Measurements from ENCODE around the gene C16orf89. TPM values are rescaled to one million over a fixed set of nuclear protein-coding genes. Genes with fewer than 3 reads are reported as not detected.

C16orf89 gene
- total and polyA plus RNA-seq, 2 experiments from 2014 or later, result 2.8 to 4.4 TPM

GRCh38 chr16:5002699-5003143, 63.0 kb downstream of the C16orf89 start:
- DNase-seq (ENCODE audit: low spot score) (no peak), ATAC-seq (no peak)
- Histone ChIP-seq H3K4me1 (ENCODE audit: insufficient read depth) (no peaks in the 10 kb centered on the region), H3K27ac (ENCODE audit: low read depth) (no peak overlapping the region), H3K27me3 (ENCODE audit: insufficient read depth) (no peaks in the 10 kb centered on the region), H3K4me2 (no peak overlapping the region), H3K9me2 (ENCODE audit: insufficient read depth) (no peaks in the 10 kb centered on the region), H3K4me3 (no peak overlapping the region), H3K79me2 (replicated peaks; ENCODE audit: insufficient read depth) (no peaks in the 10 kb centered on the region), H3K36me3 (ENCODE audit: insufficient read depth) (no peaks in the 10 kb centered on the region), H4K20me1 (replicated peaks; ENCODE audit: insufficient read depth) (0 out of 2 replicates have a peak, but pooled peaks cover 3% of the 10 kb centered on the region), H3F3A (replicated peaks; ENCODE audit: low read depth) (no peaks in the 10 kb centered on the region), H2AFZ (no peak overlapping the region)
- H3K4me1 Mint-ChIP-seq, result no peaks in the 10 kb centered on the region
- H3K9me3 Mint-ChIP-seq, result no peaks in the 10 kb centered on the region
- H3K27ac Mint-ChIP-seq, result no peak overlapping the region
- H3K27me3 Mint-ChIP-seq (ENCODE audit: insufficient read depth, low read depth, poor library complexity), result peaks cover 5% of the 10 kb centered on the region
- H3K36me3 Mint-ChIP-seq (ENCODE audit: low read depth), result peaks cover 4% of the 10 kb centered on the region; the same call in 1 of the 3 replicates
- no peak overlapping the region for H3K4me3 Mint-ChIP-seq
- TF ChIP-seq, protein P1, sequence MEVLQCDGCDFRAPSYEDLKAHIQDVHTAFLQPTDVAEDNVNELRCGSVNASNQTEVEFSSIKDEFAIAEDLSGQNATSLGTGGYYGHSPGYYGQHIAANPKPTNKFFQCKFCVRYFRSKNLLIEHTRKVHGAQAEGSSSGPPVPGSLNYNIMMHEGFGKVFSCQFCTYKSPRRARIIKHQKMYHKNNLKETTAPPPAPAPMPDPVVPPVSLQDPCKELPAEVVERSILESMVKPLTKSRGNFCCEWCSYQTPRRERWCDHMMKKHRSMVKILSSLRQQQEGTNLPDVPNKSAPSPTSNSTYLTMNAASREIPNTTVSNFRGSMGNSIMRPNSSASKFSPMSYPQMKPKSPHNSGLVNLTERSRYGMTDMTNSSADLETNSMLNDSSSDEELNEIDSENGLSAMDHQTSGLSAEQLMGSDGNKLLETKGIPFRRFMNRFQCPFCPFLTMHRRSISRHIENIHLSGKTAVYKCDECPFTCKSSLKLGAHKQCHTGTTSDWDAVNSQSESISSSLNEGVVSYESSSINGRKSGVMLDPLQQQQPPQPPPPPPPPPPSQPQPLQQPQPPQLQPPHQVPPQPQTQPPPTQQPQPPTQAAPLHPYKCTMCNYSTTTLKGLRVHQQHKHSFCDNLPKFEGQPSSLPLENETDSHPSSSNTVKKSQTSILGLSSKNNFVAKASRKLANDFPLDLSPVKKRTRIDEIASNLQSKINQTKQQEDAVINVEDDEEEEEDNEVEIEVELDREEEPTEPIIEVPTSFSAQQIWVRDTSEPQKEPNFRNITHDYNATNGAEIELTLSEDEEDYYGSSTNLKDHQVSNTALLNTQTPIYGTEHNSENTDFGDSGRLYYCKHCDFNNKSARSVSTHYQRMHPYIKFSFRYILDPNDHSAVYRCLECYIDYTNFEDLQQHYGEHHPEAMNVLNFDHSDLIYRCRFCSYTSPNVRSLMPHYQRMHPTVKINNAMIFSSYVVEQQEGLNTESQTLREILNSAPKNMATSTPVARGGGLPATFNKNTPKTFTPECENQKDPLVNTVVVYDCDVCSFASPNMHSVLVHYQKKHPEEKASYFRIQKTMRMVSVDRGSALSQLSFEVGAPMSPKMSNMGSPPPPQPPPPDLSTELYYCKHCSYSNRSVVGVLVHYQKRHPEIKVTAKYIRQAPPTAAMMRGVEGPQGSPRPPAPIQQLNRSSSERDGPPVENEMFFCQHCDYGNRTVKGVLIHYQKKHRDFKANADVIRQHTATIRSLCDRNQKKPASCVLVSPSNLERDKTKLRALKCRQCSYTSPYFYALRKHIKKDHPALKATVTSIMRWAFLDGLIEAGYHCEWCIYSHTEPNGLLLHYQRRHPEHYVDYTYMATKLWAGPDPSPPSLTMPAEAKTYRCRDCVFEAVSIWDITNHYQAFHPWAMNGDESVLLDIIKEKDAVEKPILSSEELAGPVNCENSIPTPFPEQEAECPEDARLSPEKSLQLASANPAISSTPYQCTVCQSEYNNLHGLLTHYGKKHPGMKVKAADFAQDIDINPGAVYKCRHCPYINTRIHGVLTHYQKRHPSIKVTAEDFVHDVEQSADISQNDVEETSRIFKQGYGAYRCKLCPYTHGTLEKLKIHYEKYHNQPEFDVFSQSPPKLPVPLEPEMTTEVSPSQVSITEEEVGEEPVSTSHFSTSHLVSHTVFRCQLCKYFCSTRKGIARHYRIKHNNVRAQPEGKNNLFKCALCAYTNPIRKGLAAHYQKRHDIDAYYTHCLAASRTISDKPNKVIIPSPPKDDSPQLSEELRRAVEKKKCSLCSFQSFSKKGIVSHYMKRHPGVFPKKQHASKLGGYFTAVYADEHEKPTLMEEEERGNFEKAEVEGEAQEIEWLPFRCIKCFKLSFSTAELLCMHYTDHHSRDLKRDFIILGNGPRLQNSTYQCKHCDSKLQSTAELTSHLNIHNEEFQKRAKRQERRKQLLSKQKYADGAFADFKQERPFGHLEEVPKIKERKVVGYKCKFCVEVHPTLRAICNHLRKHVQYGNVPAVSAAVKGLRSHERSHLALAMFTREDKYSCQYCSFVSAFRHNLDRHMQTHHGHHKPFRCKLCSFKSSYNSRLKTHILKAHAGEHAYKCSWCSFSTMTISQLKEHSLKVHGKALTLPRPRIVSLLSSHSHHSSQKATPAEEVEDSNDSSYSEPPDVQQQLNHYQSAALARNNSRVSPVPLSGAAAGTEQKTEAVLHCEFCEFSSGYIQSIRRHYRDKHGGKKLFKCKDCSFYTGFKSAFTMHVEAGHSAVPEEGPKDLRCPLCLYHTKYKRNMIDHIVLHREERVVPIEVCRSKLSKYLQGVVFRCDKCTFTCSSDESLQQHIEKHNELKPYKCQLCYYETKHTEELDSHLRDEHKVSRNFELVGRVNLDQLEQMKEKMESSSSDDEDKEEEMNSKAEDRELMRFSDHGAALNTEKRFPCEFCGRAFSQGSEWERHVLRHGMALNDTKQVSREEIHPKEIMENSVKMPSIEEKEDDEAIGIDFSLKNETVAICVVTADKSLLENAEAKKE (CRISPR knock-in tag; IDR thresholded peaks at IDR 0.05), result no peak
- no peak for TF ChIP-seq EZH2phosphoT487 (IDR thresholded peaks at IDR 0.05; ENCODE audit: unreplicated experiment)
- no peak for TF ChIP-seq REST (IDR thresholded peaks at IDR 0.05; ENCODE audit: unreplicated experiment)
- no peak for TF ChIP-seq POLR2AphosphoS5 (IDR thresholded peaks at IDR 0.05; ENCODE audit: low read depth)
- no peak for TF ChIP-seq JUNB (IDR thresholded peaks at IDR 0.05; ENCODE audit: unreplicated experiment)
- TF ChIP-seq STAT1 (IDR thresholded peaks at IDR 0.05; ENCODE audit: unreplicated experiment), result no peak
- TF ChIP-seq, protein P2, sequence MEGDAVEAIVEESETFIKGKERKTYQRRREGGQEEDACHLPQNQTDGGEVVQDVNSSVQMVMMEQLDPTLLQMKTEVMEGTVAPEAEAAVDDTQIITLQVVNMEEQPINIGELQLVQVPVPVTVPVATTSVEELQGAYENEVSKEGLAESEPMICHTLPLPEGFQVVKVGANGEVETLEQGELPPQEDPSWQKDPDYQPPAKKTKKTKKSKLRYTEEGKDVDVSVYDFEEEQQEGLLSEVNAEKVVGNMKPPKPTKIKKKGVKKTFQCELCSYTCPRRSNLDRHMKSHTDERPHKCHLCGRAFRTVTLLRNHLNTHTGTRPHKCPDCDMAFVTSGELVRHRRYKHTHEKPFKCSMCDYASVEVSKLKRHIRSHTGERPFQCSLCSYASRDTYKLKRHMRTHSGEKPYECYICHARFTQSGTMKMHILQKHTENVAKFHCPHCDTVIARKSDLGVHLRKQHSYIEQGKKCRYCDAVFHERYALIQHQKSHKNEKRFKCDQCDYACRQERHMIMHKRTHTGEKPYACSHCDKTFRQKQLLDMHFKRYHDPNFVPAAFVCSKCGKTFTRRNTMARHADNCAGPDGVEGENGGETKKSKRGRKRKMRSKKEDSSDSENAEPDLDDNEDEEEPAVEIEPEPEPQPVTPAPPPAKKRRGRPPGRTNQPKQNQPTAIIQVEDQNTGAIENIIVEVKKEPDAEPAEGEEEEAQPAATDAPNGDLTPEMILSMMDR (conservative IDR thresholded peaks at IDR 0.05; ENCODE audit: low read depth in 2 of 2), result no peak
- no peak for TF ChIP-seq NANOG (IDR thresholded peaks at IDR 0.05; ENCODE audit: borderline replicate concordance)
- no peak for TF ChIP-seq EZH2 (IDR thresholded peaks at IDR 0.05; ENCODE audit: low read depth, unreplicated experiment)
- TF ChIP-seq ZNF331 (CRISPR knock-in tag; IDR thresholded peaks at IDR 0.05; ENCODE audit: low read depth), result no peak
- no peak for TF ChIP-seq ZNF114 (CRISPR knock-in tag; IDR thresholded peaks at IDR 0.05)
- no peak for TF ChIP-seq CREB1 (CRISPR knock-in tag; IDR thresholded peaks at IDR 0.05; ENCODE audit: low read depth)
- TF ChIP-seq, protein P3, sequence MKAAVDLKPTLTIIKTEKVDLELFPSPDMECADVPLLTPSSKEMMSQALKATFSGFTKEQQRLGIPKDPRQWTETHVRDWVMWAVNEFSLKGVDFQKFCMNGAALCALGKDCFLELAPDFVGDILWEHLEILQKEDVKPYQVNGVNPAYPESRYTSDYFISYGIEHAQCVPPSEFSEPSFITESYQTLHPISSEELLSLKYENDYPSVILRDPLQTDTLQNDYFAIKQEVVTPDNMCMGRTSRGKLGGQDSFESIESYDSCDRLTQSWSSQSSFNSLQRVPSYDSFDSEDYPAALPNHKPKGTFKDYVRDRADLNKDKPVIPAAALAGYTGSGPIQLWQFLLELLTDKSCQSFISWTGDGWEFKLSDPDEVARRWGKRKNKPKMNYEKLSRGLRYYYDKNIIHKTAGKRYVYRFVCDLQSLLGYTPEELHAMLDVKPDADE (IDR thresholded peaks at IDR 0.05), result no peak
